Measurements from ENCODE around the gene CMKLR1.

CMKLR1 gene

GRCh38 chr12:108298761-108299275 is 40.3 kb downstream of the CMKLR1 start:
- H3K4me3 ChIP-seq (ENCODE audit: low read length), result no peak overlapping the region
- TF ChIP-seq CTCF (conservative IDR thresholded peaks at IDR 0.05; ENCODE audit: low read length), result no peak
- no peak for DNase-seq (ENCODE audit: low read depth)

DNA sequence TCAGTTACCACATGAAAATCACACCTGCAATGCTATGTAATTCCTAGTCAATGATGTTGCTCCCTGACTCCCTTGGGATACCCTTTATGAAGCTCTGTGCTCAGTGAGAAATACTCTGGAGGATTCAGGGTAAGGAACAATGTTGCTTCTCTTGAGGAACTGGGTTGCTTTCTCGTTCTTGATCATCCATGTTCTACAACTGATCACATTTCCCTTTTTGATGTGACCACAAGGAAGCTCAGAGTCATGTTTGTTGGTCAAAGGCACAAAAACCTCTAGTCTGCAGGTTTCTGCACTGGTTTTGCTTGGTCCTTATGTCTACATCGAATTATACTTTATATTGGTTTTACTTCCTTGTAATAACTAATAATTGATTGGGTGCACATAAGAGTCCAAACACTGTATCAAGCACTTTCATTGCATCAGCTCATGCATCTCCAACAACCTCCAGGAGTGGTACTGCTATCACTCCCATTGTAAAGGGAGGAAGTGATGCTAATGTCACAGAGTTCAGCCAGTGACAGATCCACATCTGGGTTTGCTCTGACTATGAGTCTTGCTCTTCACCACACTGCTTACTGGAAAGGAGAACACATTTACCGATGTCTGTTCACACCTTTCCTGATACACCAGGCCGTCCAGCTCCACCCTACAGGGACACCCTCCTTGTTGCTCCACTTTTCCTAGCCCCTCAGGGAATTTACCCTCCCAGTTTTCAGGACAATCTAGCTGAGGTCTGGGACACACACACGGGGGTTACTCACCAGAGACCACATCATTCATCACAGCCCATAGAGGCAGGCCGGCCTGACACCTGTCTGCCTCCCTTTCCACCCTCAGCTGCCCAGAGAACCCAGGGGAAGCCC is 41.0 kb downstream of the CMKLR1 start:
- DNase-seq (ENCODE audit: low read depth), result no peak
- TF ChIP-seq CTCF (conservative IDR thresholded peaks at IDR 0.05; ENCODE audit: low read length), result no peak
- H3K4me3 ChIP-seq (ENCODE audit: low read length), result no peak overlapping the region

GRCh38 chr12:108297424-108297823 is 41.7 kb downstream of the CMKLR1 start:
- no peak for DNase-seq (ENCODE audit: low read depth)
- no peak overlapping the region for H3K4me3 ChIP-seq (ENCODE audit: low read length)
- no peak for TF ChIP-seq CTCF (conservative IDR thresholded peaks at IDR 0.05; ENCODE audit: low read length)

- DNase-seq (ENCODE audit: low read depth), result no peak
- no peak for TF ChIP-seq CTCF (conservative IDR thresholded peaks at IDR 0.05; ENCODE audit: low read length)
- no peak overlapping the region for H3K4me3 ChIP-seq (ENCODE audit: low read length)
Measured at GRCh38 chr12:108296945-108297344, 42.2 kb downstream of the CMKLR1 start.

GRCh38 chr12:108295641-108296040 is 43.5 kb downstream of the CMKLR1 start:
- DNase-seq (ENCODE audit: low read depth), result no peak
- TF ChIP-seq CTCF (conservative IDR thresholded peaks at IDR 0.05; ENCODE audit: low read length), result no peak
- H3K4me3 ChIP-seq (ENCODE audit: low read length), result no peak overlapping the region

GRCh38 chr12:108289350-108290161 is 49.6 kb downstream of the CMKLR1 start:
- no peak overlapping the region for H3K4me3 ChIP-seq (ENCODE audit: low read length)
- DNase-seq (ENCODE audit: low read depth), result peak; percentile 11
- no peak for TF ChIP-seq CTCF (conservative IDR thresholded peaks at IDR 0.05; ENCODE audit: low read length)

All from AG10803 (cell line).